ENCODE data around the gene MTCL1.

MTCL1 gene

DNA sequence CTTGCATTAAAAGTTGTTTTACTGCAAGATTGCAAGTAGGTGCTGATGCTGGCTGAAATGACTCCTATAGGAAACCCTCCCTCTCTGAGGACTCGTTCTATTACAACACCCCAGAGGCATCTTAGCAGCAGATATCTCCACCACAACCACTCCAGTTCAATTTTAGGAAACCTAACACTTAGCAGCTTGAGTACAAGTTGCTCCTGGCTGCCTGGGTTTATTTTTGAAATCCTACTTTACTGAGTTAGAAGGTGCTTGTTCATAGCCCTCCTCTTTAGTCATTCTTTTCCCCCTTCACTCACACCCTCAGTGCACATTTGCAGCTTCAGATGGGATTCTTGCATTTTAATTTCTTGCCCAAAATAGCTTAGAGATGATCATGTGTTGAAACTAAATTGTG is 111.5 kb downstream of the MTCL1 start:
- no peak for DNase-seq

DNA sequence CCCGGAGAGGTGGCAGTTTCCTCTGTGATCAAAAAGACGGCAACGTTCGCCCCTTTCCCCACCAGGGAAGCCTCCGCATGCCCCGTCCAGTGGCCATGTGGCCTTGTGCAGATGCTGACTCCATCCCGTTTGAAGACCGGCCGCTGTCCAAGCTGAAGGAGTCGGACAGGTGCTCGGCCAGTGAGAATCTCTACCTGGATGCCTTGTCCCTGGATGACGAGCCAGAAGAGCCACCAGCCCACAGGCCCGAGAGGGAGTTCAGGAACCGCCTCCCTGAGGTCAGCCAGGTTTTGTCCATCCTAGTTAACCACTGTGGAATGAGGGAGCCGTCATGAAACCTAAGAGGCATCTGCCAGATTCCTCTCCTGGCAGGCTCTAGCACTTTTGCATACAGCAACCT is 113.6 kb downstream of the MTCL1 start:
- no peak for DNase-seq

DNA sequence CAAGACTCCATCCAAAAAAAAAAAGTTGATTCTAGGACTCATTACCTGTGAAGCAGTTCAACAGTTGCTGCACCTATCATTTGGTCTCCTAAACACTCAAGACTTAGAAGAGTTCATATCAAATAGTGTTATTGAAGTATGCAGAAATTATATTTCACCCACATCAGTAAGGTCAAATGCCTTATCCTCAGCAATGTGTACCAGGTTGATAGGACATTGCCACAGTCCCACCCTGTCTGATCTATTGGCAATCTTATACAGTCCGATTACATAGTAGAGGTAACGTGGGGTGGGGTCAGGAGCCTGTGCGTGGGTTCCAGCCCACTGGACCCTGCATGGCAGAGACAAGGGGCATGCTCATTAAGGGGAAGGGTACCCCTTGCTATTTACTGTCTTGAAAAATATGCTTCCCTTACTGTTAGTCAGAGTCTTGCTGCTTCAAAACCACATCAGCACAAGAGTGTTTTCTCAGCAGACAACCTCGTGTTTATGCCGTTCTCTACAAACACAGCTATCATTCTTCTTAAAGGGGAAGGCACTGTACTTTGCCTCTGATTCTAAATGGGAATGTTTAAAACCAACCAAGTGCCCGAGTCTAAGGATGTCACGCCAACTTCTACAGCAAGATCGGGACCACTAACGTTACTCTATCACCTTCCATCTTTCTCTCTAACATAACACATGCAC is 115.2 kb downstream of the MTCL1 start:
- DNase-seq = no peak

DNA sequence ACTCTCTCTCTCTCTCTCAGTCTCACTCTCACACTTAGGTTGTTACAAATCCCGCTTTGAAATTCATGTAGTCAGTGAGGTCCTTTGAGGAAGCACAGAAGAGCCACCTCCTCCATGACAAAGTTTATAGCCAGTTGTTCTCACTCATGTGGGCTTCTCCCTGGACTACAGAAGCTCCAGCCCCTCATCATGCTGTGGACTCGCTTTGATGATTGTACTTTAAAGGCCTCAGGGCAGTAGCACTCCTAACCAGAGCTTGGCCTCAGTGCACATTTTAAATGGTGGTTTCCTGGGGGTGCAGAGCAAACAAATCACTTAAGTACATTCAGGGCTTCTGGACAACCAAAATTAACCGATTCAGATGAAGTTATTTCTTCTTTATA is 115.7 kb downstream of the MTCL1 start:
- DNase-seq = no peak

DNA sequence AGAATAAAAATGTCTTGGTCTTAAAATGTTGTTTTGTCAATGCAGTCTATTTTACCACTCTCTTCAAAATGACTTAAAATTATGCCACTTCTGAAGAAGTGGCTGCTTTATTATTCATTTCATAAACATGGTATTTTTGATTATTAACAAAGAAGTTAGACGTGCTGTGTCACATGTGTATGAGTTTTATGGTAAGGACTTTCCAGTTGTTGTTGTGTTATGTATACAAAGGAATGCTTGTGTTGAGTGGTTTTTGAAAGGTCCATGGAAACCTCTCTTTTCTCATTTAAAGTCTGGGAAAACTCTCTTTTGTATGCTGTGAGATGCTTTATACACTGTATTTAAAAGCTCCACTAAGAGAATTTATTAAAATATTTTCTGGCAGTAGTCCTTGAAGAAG is 116.2 kb downstream of the MTCL1 start:
- DNase-seq = no peak

DNA sequence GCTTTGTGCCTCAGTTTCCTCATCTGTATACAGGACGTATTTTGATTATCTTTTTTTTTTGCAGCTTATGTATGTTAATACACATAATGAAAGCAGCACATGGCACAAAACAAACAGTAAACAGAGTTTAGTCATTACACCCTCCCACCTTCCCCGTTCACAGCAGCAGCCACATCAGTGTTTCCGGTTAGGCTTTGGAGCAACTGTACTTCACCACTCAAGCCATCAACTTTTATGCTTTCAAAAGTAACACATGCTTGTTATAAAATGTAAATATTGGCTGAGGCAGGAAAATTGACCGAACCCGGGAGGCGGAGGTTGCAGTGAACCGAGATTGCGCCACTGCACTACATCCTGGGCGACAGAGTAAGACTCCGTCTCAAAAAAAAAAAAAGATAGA is 117.3 kb downstream of the MTCL1 start:
- DNase-seq = no peak

DNA sequence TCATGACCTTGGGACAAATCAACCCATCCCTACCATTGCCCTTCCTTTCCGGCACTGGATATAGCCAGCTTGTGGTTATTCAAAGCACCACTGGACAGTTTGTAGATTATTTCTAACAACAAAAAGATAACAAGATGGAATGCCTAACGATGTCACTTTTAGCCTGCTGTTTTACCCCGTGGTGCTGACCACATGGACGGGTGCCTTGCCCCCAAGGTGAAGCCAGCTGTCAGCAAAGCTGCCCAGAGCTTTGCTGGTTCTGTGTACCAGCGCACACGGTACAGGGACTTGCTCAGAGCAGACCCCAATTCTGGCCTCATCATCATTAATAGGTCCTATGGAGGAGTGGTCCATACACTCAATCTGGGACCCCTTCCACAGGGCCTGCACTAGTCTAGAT is 118.2 kb downstream of the MTCL1 start:
- DNase-seq = no peak

DNA sequence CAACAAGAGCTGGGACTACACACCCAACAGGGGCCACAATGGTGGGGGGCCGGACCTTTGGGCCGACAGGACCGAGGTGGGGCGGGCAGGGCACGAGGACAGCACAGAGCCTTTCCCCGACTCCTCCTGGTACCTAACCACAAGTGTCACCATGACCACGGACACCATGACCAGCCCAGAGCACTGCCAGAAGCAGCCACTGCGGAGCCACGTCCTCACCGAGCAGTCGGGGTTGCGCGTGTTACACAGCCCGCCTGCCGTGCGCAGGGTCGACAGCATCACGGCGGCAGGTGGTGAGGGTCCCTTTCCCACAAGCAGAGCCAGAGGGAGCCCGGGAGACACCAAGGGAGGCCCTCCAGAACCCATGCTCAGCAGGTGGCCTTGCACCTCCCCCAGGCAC is 119.5 kb downstream of the MTCL1 start:
- no peak for DNase-seq

DNA sequence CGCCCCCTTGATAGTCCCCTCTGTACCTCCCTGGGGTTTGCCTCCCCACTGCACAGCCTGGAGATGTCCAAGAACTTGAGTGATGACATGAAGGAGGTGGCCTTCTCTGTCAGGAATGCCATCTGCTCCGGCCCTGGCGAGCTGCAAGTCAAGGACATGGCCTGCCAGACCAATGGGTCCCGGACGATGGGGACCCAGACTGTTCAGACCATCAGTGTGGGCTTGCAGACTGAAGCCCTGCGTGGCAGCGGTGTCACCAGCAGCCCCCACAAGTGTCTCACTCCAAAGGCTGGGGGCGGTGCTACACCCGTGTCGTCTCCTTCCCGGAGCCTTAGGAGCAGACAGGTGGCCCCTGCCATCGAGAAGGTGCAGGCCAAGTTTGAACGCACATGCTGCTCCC is 119.9 kb downstream of the MTCL1 start:
- DNase-seq = no peak

DNA sequence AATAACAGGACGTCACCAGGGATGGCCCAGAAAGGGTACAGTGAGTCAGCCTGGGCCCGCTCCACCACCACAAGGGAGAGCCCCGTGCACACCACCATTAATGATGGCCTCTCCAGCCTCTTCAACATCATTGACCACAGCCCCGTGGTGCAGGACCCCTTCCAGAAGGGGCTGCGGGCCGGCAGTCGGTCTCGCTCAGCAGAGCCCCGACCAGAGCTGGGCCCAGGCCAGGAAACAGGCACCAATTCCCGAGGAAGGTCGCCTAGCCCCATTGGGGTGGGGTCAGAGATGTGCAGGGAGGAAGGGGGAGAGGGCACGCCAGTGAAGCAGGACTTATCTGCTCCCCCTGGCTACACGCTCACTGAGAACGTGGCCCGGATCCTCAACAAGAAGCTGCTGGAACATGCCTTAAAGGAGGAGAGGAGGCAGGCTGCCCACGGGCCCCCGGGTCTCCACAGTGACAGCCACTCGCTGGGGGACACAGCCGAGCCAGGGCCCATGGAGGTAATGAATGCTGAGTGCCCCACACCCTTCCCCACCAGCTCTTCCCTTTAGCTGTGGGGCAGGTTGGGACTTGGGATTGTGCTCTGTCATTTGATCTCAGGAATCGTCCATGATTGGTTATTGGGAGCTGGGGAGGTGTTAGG is 120.5 kb downstream of the MTCL1 start:
- no peak for DNase-seq

DNA sequence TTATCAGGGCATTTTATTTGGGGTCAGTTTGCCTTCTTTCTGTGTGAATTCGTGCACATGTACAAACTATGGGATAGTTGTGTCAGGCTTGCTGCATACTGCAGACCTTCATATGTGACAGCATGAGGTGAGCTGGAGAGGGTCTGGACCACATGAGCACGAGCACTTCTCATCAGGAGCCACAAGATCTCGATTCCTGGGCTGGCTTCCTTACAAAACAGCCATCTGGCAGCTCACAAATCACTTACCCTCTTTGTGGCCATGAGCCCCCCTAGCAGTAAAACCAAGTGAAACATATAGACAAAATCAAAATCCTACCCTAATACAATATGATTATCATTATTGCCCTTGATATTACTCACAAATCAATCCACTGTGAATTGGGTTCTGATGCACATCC is 121.2 kb downstream of the MTCL1 start:
- DNase-seq = no peak

DNA sequence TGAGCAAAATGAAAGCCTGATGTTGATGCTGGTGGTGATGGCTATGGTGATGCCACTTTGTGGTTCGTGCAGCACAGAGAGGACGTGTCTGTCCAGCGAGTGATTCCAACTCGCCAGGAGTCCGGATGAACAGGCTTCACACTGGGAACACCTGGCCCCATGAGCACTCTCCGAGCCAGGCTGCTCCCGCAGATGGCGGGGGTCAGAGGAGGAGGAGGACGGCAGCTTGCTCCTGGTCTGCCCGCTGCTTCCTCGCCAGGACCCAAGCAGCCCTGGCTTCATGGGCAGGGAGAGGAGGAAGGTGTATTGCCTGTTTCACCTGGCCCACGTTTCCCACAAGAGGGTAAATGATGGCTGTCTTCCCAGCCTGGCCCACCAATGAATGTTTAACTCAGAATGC is 121.6 kb downstream of the MTCL1 start:
- no peak for DNase-seq

DNA sequence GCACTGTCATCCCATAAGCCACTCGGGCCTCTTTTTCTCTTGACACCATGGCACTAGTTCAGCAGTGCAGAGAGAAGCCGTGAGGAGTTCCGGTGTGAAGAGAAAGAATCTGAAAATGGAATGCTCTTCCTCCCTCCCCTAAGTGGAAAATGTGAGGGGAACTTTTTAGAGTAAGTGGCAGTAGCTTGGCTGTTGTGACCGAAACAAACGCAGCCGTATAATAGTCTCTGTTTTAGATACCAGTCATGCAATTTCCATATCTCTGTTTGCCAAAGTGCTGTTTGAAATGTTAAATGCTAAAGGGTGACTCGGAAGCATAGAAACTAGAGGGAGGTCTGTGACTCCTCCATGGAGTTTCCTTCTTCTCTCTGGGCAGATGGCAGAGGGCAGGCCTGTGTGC is 122.9 kb downstream of the MTCL1 start:
- DNase-seq = no peak

DNA sequence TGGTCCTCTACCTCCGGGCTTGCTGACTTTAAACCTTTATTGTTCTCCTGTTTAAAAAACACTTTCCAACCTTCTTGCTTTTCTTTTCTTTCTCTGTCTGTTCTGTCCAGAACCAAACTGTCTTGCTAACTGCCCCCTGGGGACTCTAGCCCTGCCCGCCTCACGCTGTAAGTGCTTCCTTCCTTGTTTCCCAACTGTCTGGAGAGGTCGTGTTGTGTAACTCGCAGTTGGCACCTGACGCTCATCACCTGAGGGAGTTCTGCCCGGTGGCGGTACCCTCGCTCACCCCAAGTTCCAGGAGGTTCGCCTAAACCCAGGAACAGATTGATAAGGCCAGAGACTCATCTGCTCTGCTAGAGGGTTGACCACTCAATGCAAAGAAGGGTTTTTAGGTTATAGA is 123.4 kb downstream of the MTCL1 start:
- DNase-seq = no peak

DNA sequence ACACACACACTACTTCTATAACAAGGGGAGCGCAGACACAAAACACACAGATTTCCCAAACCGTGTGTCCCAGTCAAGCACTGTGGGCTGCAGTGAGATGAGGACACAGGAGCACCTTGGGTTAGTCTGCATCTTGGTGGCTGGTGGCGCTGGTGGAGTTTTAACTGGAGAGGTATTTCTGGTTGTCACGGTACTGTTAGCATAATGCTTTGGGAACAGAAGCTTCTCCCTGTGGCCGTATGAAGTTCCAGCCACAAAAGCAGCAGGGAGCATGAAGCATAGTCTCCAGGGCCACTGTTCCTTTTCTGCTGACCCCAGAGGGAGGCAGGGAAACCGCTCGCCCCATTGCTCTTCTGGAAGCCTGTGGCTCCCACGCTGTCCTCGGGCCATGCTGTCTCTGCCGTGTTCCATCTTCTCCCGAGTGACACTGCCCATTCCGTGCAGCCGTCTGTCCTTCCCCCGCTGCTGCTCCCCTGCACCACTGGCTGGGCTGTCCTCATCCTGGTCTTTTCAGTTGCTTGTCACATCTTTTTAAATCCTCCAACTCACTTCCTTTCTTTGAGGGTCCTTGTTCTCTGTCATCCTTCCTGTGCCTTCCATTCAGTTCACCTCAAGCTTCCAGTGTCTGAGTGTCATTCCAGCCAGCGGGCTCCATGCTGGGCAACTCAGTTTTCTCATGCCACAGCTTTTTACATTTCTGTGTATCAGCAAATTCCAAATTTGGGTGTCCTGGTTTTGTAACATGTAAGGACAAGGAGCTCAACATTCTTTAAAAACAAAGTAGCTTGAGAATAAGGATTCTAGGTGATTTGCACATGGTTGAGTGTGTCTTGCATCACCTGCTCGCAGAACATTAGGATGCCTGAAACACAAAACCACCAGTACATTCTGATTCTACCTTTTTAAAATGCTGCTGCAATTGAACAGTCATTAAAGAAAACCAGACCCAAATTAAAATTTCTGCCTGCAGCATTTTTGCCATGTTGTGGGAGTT is 125.0 kb downstream of the MTCL1 start:
- DNase-seq = no peak

DNA sequence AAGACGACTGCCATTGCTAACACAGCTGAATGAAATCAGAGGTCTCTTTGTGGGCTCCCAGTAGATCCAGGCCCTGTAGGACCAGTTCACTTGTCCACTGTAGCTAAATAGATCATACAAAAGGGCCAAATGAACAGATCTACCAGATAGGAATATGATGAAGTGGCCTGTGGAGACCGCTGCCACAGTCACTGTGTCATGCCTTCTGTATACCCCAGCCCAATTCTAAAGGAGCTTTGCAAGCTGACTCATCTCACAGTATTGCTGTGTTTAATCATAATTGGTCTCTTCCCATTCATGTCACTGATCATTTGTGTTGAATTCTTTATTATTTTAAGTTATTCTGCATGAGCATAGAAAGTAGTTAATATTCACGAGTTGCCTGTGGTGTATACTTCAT is 125.8 kb downstream of the MTCL1 start:
- DNase-seq = no peak

DNA sequence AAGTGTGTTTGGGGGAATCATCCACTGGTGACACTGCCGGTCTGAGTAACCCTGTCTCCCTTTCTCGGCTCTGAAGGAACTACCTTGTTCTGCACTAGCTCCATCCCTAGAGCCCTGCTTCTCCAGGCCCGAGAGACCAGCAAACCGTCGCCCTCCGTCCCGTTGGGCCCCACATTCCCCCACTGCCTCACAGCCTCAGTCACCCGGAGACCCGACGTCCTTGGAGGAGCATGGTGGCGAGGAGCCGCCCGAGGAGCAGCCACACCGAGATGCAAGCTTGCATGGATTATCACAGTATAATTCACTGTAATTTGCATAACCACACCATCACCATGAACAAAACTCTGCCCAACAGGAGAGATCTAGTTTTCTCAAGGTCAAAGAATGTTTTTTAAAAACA is 126.2 kb downstream of the MTCL1 start:
- no peak for DNase-seq

DNA sequence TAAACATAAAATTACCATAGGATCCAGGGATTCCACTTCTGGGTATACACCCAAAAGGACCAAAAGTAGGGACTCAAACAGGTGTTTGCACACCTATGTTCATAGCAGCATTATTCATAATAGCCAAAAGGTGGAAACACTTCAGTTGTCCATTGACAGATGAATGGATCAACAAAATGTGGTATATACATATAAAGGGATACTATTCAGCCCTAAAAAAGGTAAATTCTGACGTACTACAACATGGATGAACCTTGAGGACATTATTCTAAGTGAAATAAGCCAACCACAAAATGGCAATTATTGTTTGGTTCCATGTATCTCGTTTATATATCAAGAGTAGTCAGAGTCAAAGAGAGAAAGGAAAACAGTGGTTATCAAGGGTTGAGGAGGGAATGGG is 128.1 kb downstream of the MTCL1 start:
- no peak for DNase-seq

DNA sequence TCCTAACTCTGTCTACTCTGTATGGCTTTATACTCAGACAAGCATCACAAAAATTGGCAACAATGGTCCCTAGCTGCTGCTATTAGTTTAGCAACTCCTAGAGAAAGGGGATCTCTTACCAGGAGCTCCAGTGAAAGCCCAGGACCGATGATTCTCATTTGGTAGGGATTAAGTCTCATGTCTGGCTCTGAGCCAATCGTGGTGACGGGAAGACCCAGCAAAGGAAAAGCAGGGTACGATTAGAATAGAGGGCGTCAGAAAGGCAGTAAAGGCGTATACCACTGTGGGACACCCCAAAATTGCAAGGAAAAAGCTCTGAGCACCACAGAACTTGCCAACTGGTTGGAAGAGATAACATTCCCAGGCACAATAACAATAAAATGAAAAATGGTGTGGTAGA is 129.5 kb downstream of the MTCL1 start:
- DNase-seq = no peak

DNA sequence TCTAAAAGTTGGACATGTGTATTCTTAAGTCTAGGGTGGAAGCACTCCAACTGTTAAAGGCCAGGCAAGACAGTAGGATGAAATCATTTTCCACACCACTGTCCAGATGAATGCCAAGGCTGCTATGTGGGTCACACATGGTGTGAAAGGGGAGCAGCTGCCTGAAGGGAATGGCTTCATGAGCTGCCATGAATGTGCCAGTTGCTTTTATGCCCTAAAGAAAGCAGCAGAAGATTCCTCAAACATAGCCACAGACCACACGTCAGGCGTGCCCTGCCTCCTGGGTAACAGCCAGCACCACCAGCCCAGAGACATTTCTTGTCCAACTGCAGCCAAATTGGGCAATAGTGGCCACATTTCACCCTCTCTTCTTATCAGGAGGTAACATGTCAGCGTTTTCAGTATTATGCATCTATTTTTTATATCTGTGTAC is 130.2 kb downstream of the MTCL1 start:
- no peak for DNase-seq

DNA sequence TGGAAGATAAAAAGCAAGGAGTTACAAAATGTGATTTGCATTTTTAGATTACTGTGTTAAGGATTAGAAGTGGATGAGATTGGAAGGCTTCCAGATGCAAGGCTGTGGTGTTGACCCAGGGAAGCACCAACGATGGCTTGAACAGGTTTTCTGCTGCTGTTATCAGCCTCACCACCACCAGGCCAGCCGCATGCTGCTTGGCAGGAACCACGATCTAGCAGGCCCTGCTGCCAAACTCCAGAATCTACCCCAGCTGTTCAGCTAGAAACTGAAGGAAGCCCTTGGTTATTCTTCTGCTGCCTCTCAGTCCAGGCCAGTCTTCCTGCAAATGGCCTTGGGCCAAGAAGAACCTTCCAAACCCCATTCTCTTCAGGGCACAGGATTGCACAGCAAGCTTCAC is 133.9 kb downstream of the MTCL1 start:
- DNase-seq = no peak

DNA sequence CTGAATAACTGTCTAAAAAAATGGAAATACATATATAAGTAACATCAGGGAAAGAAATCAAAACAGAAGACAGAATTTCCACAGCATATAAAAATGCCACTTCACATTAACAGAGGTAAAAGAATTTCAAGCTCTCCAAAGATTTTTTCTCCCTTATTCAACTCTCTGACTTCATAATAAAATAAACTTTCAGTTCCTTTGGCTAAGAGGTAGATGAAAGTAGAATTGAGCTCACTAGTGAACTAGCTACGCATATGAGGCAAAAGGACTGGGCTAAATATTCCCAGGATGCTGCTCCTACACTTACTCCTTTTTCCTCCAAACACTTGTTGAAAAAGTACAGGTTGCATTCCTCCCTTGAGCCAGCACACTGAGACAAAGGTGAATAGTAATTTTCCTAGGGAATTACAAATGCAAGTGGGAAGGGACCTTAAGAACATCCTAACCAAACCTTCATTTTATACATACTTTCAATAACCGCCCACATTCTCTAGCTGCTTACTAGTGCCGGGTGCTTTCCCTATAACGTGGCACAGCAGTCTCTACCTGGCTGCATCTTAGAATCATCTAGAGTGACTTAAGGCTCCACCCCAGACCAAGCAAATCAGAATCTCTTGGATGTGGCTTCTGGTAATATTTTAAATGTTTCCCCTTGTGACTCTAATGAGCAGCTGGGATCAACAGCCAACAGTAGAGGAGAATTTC is 136.6 kb downstream of the MTCL1 start:
- no peak for DNase-seq

DNA sequence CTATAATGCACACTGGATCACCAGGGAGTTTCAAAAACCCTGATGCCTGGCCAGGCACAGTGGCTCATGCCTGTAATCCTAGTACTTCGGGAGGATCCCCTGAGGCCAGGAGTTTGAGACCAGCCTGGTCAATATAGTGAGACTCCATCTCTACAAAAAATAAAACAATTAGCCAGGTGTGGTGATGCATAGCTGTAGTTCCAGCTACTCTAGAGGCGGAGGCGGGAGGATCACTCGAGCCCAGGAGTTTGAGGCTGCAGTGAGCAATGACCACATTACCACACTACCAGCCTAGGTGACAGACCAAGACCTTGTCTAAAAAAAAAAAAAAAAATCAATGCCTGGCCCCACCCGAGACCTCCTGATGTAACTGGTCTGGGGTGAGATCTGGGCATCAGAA is 137.2 kb downstream of the MTCL1 start:
- no peak for DNase-seq

Measured in SW 1271 (cell line).